ENCODE results near the gene CLSTN1.

- no peak for TF ChIP-seq EGR1 (IDR thresholded peaks at IDR 0.05; ENCODE audit: low read depth in 2 of 2)
- no peak for TF ChIP-seq CTCF (IDR thresholded peaks at IDR 0.05; ENCODE audit: low read depth, low read length, missing input control)
- TF ChIP-seq REST (IDR thresholded peaks at IDR 0.05): no peak
- no peak for TF ChIP-seq GABPA (IDR thresholded peaks at IDR 0.05 in 1 of 2, conservative IDR thresholded peaks at IDR 0.05 in 1 of 2)
- TF ChIP-seq YY1 (IDR thresholded peaks at IDR 0.05): no peak
- TF ChIP-seq TAF1 (conservative IDR thresholded peaks at IDR 0.05): no peak
- TF ChIP-seq ATF3 (IDR thresholded peaks at IDR 0.05): no peak
- TF ChIP-seq JUND (IDR thresholded peaks at IDR 0.05): no peak
- no peak for TF ChIP-seq RAD21 (IDR thresholded peaks at IDR 0.05)
- no peak for TF ChIP-seq ZBTB33 (IDR thresholded peaks at IDR 0.05)
- TF ChIP-seq MAX (IDR thresholded peaks at IDR 0.05): no peak
- TF ChIP-seq FOXA2 (IDR thresholded peaks at IDR 0.05): no peak
- TF ChIP-seq FOXA1 (IDR thresholded peaks at IDR 0.05): no peak
- TF ChIP-seq SP1 (IDR thresholded peaks at IDR 0.05): no peak
Observed at GRCh38 chr1:9811239-9811966, 12.4 kb downstream of the CLSTN1 start.

Data from liver (tissue), 3 donors.